Measurements from ENCODE around the gene TXNDC16. TPM values are rescaled to one million over a fixed set of nuclear protein-coding genes. Genes with fewer than 3 reads are reported as not detected.
"Not testable (repeated sequence)": the region's sequence is repeated elsewhere in the genome, so short reads cannot be mapped to it uniquely, and the experiment has no call there.

Gene TXNDC16
- total RNA-seq, 1 donor from 2014 or later = 5.9 TPM

DNA sequence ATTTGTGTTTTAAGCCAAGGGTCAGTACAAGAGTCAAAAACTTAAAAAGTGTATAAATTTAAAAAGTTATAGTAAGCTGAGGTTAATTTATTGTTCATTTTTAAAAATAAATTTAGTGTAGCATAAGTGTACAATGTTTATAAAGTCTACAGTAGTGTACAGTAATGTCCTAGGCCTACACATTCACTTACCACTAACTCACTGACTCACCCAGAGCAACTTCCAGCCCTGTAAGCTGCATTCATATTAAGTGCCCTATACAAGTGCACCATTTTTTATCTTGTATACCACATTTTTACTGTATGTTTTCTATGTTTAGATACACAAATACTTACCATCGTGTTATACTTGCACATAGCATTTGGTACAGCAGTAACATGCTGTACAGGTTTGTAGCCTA lies 38.0 kb upstream of the TXNDC16 start:
- Histone ChIP-seq H3K27me3 (no peaks in the 10 kb centered on the region), H3K4me1 (no peaks in the 10 kb centered on the region), H3K9me3 (no peaks in the 10 kb centered on the region), H3K36me3 (no peaks in the 10 kb centered on the region), H3K27ac (no peak overlapping the region), H3K4me3 (no peak overlapping the region)
- intact Hi-C loops (cut with DNase I) = no loop called here
- DNase-seq (ENCODE audit: extremely low spot score in 2 of 2) = no peak
- no peak for TF ChIP-seq POLR2AphosphoS5 (IDR thresholded peaks at IDR 0.05; ENCODE audit: insufficient read depth in 1 of 2, low read depth in 1 of 2)
- TF ChIP-seq, protein P1, sequence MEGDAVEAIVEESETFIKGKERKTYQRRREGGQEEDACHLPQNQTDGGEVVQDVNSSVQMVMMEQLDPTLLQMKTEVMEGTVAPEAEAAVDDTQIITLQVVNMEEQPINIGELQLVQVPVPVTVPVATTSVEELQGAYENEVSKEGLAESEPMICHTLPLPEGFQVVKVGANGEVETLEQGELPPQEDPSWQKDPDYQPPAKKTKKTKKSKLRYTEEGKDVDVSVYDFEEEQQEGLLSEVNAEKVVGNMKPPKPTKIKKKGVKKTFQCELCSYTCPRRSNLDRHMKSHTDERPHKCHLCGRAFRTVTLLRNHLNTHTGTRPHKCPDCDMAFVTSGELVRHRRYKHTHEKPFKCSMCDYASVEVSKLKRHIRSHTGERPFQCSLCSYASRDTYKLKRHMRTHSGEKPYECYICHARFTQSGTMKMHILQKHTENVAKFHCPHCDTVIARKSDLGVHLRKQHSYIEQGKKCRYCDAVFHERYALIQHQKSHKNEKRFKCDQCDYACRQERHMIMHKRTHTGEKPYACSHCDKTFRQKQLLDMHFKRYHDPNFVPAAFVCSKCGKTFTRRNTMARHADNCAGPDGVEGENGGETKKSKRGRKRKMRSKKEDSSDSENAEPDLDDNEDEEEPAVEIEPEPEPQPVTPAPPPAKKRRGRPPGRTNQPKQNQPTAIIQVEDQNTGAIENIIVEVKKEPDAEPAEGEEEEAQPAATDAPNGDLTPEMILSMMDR (IDR thresholded peaks at IDR 0.05) = no peak
- no peak for TF ChIP-seq POLR2A (IDR thresholded peaks at IDR 0.05)

DNA sequence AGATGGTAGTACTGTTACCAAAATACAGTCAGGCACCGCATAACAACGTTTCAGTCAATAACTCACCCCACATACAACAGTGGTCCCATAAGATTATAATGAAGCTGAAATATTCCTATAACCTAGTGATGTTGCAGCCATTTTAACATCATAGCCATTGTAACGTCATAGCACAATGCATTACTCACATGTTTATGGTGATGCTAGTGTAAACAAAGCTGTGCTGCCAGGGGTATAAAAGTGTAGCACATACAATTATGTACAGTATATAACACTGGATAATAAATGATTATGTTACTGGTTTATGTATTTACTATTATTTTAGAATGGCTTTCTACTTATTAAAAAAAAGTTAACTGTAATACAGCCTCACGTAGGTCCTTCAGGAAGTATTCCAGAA lies 37.3 kb upstream of the TXNDC16 start:
- Histone ChIP-seq H3K4me3 (no peak overlapping the region), H3K27me3 (no peaks in the 10 kb centered on the region), H3K4me1 (no peaks in the 10 kb centered on the region), H3K36me3 (no peaks in the 10 kb centered on the region), H3K27ac (no peak overlapping the region), H3K9me3 (no peaks in the 10 kb centered on the region)
- intact Hi-C loops (cut with DNase I) = no loop called here
- no peak for DNase-seq (ENCODE audit: extremely low spot score in 2 of 2)
- TF ChIP-seq POLR2AphosphoS5 (IDR thresholded peaks at IDR 0.05; ENCODE audit: insufficient read depth in 1 of 2, low read depth in 1 of 2) = no peak
- TF ChIP-seq POLR2A (IDR thresholded peaks at IDR 0.05) = no peak
- TF ChIP-seq, protein P1 (IDR thresholded peaks at IDR 0.05) = no peak

DNA sequence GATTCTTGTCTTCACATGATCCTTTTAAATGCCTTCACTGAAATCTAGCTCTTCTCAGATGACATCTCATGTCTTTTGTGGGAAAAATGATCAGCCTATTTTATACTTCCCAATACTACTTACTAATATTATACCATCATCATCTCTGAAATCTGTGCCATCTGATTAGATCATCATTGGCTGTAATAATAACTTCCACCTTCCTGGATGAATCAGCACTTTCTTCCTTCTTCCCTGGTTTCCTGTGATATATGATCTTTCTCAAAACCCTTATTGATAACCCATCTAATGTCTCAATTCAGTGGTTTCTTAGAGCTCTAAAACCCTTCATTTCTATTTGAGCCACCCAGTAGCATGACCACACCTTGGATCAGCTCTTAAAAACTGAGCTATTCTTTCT lies 31.2 kb upstream of the TXNDC16 start:
- DNase-seq (ENCODE audit: extremely low spot score in 2 of 2) = no peak
- intact Hi-C loops (cut with DNase I) = no loop called here
- H3K27me3 ChIP-seq = no peaks in the 10 kb centered on the region
- TF ChIP-seq, protein P1 (IDR thresholded peaks at IDR 0.05) = no peak
- TF ChIP-seq POLR2A (IDR thresholded peaks at IDR 0.05) = no peak
- TF ChIP-seq POLR2AphosphoS5 (IDR thresholded peaks at IDR 0.05; ENCODE audit: insufficient read depth in 1 of 2, low read depth in 1 of 2) = no peak
- H3K27ac ChIP-seq = no peak overlapping the region
- H3K4me1 ChIP-seq = no peaks in the 10 kb centered on the region
- H3K4me3 ChIP-seq = no peak overlapping the region
- no peaks in the 10 kb centered on the region for H3K36me3 ChIP-seq
- H3K9me3 ChIP-seq = no peaks in the 10 kb centered on the region

DNA sequence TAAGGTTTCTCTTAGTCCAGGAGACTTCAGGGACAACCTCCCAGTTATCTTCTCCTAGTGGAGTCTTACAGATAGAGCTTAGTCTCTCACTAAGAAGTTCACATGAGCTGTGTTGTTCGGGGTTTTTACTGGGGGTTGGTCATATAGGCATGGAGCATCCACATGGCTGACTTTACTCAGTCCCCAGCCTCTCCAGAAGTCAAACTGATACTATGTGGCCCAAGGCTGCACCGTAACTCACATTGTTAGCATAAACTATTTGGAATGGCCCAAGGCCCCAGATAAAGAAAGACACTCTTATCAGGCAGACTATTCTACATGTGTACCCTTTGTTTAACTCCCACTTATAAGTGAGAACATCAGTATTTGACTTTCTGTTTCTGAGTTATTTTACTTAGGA lies 23.6 kb upstream of the TXNDC16 start:
- Histone ChIP-seq H3K9me3 (no peaks in the 10 kb centered on the region), H3K36me3 (no peaks in the 10 kb centered on the region), H3K4me3 (no peak overlapping the region), H3K27me3 (no peaks in the 10 kb centered on the region), H3K27ac (no peak overlapping the region), H3K4me1 (no peaks in the 10 kb centered on the region)
- DNase-seq (ENCODE audit: extremely low spot score in 2 of 2) = no peak
- TF ChIP-seq POLR2A (IDR thresholded peaks at IDR 0.05) (no peak), POLR2AphosphoS5 (IDR thresholded peaks at IDR 0.05; ENCODE audit: insufficient read depth in 1 of 2, low read depth in 1 of 2) (no peak)
- TF ChIP-seq, protein P1 (IDR thresholded peaks at IDR 0.05) = no peak
- intact Hi-C loops (cut with DNase I) = no loop called here

DNA sequence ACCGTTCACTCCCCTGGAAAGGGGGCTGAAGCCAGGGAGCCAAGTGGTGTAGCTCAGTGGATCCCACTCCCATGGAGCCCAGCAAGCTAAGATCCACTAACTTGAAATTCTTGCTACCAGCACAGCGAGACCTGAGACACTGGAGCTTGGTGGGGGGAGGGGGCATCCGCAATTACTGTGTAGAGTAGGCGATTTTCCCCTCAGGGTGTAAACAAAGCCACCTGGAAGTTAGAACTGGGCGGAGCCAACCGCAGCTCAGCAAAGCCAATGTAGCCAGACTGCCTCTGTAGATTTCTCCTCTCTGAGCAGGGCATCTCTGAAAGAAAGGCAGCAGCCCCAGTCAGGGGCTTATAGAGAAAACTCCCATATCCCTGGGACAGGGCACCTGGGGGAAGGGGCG lies 16.1 kb upstream of the TXNDC16 start:
- H3K4me3 ChIP-seq; H3K27me3 ChIP-seq; H3K4me1 ChIP-seq; H3K9me3 ChIP-seq; intact Hi-C loops (cut with DNase I); DNase-seq (ENCODE audit: extremely low spot score in 2 of 2); H3K36me3 ChIP-seq; H3K27ac ChIP-seq: not testable (repeated sequence)

DNA sequence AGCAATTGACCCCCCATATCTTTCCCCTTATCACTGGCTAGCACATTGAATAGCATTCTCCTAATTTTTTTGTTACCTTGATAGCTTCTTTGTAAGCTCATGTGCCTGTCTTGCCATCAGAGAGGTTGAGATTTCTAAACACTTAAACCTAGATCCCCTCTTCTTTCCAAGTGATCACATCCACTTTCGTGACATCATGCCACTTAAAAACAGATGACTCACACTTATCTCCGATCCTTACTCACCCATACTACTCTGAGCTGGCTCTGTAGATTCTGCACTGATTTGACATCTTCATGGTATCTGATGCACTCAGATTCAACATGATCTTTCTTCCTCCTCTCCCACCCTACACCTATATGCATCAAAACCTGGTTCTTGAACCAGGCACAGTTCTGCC lies 10.8 kb upstream of the TXNDC16 start:
- no peaks in the 10 kb centered on the region for H3K36me3 ChIP-seq
- TF ChIP-seq POLR2A (IDR thresholded peaks at IDR 0.05) (no peak), POLR2AphosphoS5 (IDR thresholded peaks at IDR 0.05; ENCODE audit: insufficient read depth in 1 of 2, low read depth in 1 of 2) (no peak)
- TF ChIP-seq, protein P1 (IDR thresholded peaks at IDR 0.05) = no peak
- intact Hi-C loops (cut with DNase I) = no loop called here
- H3K4me1 ChIP-seq = no peaks in the 10 kb centered on the region
- H3K27me3 ChIP-seq = no peaks in the 10 kb centered on the region
- no peak overlapping the region for H3K4me3 ChIP-seq
- H3K27ac ChIP-seq = no peak overlapping the region
- DNase-seq (ENCODE audit: extremely low spot score in 2 of 2) = no peak
- no peaks in the 10 kb centered on the region for H3K9me3 ChIP-seq
